Kidney epithelial cell (primary cell): ENCODE measurements around the gene CLDN19. TPM values are rescaled to one million over a fixed set of nuclear protein-coding genes. Genes with fewer than 3 reads are reported as not detected.

Source experiments
- DNase-seq: peaks from one replicate; pipeline ENCODE4 v3.0.0-alpha.2; 2010; ENCODE audit warnings: low read depth
- H3K27me3 ChIP-seq: 2 replicates; pipeline ENCODE4 v1.6.0; 2011; ENCODE audit warnings: low read length; ENCODE audit not compliant: control insufficient read depth, insufficient read depth
- H3K36me3 ChIP-seq: 2 replicates; pipeline ENCODE4 v1.5.1; 2011; ENCODE audit warnings: low read length; ENCODE audit not compliant: control insufficient read depth, insufficient read depth
- H3K4me3 ChIP-seq: 2 replicates; pipeline ENCODE4 v1.5.1; 2011; ENCODE audit warnings: low read depth, mild to moderate bottlenecking, control low read depth, low read length
- total RNA-seq: library from RNA; depleted of rRNA; stranded (reverse); fragments of >200 nt; gene quantifications from 2 replicates; pipeline ENCODE4 v1.2.3, GENCODE V29; 2015
- TF ChIP-seq, protein P1 (sequence below): IDR thresholded peaks from 2 replicates; pipeline ENCODE4 v1.5.1; 2011; ENCODE audit warnings: mild to moderate bottlenecking, moderate library complexity, low read length, control low read depth, inconsistent platforms; ENCODE audit not compliant: insufficient read depth, poor library complexity, severe bottlenecking

CLDN19 gene
- total RNA-seq, 1 donor from 2014 or later = 0.08 TPM

DNA sequence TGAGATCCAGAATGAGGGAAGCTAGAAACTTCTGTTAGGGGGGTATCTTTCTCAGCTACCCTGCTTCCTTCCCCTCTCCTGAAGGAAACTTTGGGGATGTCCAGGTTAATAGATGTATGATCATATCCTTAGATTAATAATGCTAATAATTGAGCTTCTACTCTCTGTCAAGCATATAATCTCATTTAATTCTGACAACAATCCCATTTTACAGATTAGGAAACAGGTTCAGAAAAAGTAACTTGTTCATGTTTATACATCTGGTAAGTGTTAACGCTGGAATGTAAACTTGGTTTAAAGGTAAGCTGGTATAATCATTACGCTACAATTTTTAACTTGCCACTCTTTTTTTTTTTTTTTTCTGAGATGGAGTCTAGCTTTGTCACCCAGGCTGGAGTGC, 43.1 kb upstream of the CLDN19 start:
- TF ChIP-seq, protein P1, sequence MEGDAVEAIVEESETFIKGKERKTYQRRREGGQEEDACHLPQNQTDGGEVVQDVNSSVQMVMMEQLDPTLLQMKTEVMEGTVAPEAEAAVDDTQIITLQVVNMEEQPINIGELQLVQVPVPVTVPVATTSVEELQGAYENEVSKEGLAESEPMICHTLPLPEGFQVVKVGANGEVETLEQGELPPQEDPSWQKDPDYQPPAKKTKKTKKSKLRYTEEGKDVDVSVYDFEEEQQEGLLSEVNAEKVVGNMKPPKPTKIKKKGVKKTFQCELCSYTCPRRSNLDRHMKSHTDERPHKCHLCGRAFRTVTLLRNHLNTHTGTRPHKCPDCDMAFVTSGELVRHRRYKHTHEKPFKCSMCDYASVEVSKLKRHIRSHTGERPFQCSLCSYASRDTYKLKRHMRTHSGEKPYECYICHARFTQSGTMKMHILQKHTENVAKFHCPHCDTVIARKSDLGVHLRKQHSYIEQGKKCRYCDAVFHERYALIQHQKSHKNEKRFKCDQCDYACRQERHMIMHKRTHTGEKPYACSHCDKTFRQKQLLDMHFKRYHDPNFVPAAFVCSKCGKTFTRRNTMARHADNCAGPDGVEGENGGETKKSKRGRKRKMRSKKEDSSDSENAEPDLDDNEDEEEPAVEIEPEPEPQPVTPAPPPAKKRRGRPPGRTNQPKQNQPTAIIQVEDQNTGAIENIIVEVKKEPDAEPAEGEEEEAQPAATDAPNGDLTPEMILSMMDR = no peak
- H3K27me3 ChIP-seq = peaks cover 12% of the 10 kb centered on the region
- no peak overlapping the region for H3K4me3 ChIP-seq
- DNase-seq = no peak
- H3K36me3 ChIP-seq = no peaks in the 10 kb centered on the region

DNA sequence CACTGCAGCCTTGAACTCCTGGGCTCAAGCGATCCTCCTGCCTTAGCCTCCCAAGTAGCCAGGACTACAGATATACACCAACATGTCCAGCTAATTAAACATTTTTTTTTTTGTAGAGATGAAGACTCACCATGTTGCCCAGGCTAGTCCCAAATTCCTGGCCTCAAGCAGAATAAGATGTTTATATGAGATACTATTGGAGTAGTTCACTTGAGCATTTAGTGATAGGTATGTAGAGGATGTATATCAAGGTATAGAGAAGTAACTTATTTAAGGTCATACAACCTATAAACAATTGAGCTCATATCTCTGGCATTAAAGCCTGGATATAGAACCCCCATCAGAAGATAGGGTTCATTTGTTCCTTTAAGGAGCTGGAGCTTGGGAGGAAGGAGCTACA, 40.1 kb upstream of the CLDN19 start:
- TF ChIP-seq, protein P1 = no peak
- Histone ChIP-seq H3K36me3 (peaks cover 2% of the 10 kb centered on the region), H3K4me3 (no peak overlapping the region), H3K27me3 (peaks cover 8% of the 10 kb centered on the region)
- DNase-seq = no peak

DNA sequence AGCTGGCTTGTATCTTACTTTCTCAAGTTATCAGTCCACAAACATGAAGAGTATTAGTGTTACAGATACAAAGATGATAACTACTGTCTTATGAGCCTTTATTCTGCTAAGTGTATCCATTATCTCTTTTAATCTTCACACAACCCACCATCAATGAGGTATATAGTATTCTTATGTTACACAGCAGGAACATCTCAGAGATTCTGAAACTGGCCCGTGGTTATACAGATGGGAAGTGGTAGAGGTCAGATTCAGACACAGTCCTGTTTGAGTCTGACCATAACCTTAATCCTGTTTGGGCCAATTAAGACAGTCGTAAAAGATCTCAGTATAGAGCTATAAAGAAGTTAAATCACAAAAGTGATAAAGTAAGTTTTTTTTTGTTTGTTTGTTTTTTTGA, 39.7 kb upstream of the CLDN19 start:
- H3K36me3 ChIP-seq = peaks cover 4% of the 10 kb centered on the region
- H3K4me3 ChIP-seq = no peak overlapping the region

DNA sequence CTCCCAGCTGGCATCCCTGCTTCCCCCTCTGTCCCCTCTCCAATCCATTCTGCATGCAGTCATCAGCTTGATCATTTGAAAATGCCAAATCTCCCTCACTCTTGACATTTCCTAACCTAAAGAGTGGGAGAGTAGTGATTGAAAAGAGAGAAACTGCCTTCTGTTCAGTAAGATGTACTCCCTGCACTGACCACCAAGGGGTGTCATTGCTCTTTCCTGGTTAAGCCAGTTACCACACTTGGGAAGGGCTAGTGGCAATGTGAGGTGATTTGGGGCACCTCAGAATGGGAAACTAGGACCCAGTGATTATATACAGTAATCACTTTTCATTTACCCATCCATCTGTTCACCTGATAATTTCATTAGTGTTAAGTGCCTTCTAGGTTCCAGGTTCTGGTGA, 37.8 kb upstream of the CLDN19 start:
- Histone ChIP-seq H3K36me3 (peaks cover 4% of the 10 kb centered on the region), H3K4me3 (no peak overlapping the region), H3K27me3 (no peaks in the 10 kb centered on the region)
- TF ChIP-seq, protein P1 = peak; percentile 68
- DNase-seq = no peak

More for the DNA sequence above, 39.7 kb upstream of the CLDN19 start:
- H3K27me3 ChIP-seq = peaks cover 3% of the 10 kb centered on the region
- DNase-seq = no peak
- TF ChIP-seq, protein P1 = no peak

DNA sequence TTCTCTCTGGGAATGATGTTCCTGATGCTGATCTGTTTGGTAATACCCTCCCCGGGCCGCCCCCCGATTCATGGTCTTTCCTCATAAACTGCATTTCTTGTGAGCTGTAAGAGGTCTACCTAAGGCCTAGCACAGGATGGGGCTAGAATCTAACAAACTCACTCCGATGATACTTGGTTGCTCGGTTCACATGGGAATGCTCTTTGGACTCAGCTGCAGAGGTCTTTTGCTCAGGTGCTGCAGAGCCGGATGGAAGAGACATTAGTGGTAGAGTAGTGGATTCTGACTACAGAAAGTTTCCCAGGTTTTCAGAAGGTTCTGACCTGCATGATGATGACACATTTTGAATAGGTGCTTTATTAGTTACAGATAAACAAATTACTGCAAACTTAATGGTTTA, 36.5 kb upstream of the CLDN19 start:
- H3K4me3 ChIP-seq = no peak overlapping the region
- DNase-seq = no peak
- peaks cover 4% of the 10 kb centered on the region for H3K36me3 ChIP-seq
- no peaks in the 10 kb centered on the region for H3K27me3 ChIP-seq
- TF ChIP-seq, protein P1 = no peak

DNA sequence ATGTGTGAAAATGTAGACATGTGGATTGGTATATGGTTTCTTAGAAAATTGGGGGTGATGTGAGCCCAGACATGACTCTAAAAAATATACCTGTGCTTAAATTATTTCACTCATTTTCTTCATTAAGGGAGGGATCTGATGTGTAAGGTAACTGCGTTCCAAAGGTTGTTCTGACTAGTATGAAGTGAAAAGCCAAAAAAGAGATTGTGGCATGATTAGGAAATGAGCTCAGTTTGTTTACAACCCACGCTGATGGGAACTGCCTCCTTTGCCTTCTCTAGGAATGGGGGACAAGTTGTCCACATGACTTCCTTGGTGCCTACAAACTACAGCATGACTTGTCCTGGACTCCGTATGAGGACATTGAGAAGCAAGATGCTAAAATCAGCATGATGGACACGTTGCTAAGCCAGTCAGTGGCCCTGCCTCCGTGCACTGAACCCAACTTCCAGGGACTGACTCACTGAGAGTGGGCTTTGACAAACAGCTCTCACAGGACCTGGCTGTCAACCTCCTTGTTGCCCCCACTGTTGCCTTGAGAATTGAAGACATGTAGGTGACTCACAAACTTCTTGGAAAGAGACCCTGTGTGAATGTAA, 35.0 kb upstream of the CLDN19 start:
- Histone ChIP-seq H3K36me3 (peaks cover 4% of the 10 kb centered on the region), H3K4me3 (no peak overlapping the region), H3K27me3 (no peaks in the 10 kb centered on the region)
- no peak for DNase-seq
- TF ChIP-seq, protein P1 = no peak
